Measurements from ENCODE around the gene HSPH1. TPM values are rescaled to one million over a fixed set of nuclear protein-coding genes. Genes with fewer than 3 reads are reported as not detected.
"Not testable (repeated sequence)": the region's sequence is repeated elsewhere in the genome, so short reads cannot be mapped to it uniquely, and the experiment has no call there.

HSPH1 gene
- total RNA-seq, 1 donor from 2014 or later: 59.6 TPM

DNA sequence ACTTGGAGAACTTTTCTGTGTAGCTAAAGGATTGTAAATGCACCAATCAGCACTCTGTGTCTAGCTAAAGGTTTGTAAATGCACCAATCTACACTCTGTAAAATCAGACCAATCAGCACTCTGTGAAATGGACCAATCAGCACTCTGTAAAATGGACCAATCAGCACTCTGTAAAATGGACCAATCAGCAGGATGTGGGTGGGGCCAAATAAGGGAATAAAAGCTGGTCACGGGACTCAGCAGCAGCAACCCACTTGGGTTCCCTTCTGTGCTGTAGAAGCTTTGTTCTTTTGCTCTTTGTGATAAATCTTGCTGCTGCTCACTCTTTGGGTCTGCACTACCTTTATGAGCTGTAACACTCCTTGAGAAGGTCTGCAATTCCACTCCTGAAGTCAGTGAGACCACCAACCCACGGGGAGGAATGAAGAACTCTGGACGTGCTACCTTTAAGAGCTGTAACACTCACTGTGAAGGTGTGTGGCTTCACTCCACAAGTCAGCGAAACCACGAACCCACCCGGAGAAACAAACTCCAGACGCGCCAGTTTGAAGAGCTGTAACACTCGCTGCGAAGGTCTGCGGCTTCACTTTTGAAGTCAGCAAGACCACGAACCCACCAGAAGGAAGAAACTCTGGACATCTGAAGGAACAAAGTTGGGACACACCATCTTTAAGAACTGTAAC lies 16.2 kb upstream of the HSPH1 start:
- DNase-seq (ENCODE audit: low spot score): not testable (repeated sequence)

DNA sequence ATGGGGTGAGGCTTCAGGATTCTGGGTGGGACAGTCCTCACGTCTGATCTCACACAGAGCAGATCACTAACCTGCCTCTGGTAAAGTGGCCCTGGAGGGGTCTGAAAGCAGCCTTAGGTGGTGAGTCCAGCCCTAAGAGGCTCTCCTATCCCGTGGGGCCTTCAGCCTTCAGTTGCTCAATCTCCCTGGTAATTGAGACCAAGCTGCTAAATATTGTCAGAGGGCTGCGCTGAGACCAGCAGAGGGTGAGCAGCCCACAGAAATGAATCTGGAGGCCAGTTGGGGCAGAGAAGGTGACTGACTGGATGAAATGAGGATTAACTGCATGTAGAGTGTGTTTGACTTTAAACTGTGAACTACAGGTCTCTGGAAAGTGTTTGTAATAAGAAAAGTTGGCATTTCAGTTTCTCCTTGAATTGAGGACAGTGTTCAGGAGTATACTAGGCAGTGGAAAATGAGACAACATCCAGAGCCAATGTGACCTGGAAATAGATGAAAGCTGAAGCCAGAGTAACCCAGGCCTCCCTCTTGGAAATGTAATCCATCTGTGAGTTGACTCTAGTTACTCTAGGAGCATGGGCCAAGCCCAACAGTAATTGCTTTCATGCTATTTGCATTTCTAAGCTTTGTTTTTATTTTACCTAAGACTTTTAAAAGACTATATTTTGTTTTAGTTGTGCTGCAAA lies 14.3 kb upstream of the HSPH1 start:
- DNase-seq (ENCODE audit: low spot score): no peak

DNA sequence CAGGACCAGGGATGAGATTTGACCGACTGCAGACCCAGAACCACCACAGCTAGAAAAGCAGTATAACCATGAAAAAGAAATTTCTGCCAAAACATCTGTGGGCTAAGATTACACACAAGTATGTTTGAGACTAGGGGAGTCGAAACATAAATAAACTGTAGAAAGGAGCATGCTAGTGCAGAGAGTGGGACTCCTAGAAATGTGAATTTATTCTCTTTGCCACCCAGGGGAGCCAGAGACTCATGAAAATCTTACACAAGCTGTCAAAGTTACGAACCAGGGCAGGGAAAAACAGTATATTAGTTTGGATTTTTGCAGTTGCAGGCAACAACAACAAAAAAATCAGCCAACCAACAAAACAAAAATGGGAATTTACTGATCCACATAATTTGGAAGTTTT lies 12.3 kb upstream of the HSPH1 start:
- DNase-seq (ENCODE audit: low spot score): no peak

DNA sequence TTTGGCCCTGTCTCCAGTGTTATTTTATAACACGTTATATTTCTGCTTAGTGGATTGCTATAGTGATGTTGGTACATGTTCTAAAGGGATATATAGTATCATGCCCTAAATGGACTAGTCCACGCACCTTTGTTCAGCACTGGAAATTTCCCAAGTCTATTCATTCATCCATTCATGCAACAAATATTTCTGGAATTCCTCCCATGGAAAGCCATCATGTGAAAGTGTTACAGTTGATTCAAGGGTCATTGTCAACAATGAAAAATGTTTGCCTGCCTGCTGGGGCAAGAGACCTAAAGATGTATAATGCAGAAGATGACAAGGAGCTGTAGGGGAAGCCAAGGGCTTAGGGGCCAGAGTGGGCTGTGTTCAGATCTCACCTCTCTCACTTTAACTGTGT lies 10.8 kb upstream of the HSPH1 start:
- no peak for DNase-seq (ENCODE audit: low spot score)

- DNase-seq (ENCODE audit: low spot score): no peak
These were observed 10.3 kb upstream of the HSPH1 start for GRCh38 chr13:31172001-31172400.

DNA sequence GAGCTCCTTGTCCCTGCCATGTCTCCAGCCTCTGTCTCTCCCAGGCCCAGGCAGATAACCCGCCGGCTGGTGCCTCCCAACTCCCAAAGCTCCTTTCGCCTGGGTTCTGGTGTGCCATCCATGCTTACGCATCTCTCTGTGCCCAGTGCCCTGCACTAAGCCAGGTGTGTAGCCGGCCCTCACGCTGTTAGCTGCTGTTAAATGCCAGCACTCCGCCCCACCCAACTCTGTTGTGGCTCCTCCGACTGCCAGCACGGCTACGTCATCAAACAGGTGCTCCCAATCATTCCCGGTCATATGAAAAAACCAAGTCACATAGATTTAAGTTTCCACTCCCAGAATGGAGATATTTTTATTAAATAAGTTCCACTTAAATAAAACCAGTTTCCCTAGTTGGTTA lies 7.0 kb upstream of the HSPH1 start:
- no peak for DNase-seq (ENCODE audit: low spot score)

- no peak for DNase-seq (ENCODE audit: low spot score)
These were observed 6.5 kb upstream of the HSPH1 start for GRCh38 chr13:31168166-31168565.

DNA sequence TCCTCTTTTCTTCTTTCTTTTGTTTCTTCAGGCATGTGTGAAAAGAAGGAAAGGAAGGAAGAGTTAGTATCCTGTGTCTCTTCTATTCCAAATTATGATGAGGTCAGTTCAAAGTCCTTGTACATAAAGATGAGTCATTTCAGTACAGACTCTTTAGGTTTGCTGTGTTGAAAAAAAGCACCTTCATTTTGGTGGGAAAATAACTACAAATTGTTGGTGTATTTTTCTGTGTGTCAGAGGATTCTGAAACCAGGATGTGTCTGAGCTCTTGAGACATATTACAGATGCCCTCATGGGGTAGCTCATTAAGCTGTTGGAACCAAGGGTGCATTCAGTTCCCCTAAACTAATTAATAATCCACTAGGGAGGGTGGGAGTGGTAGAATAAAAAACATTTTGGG lies 5.8 kb upstream of the HSPH1 start:
- no peak for DNase-seq (ENCODE audit: low spot score)

GRCh38 chr13:31166591-31166990 lies 4.9 kb upstream of the HSPH1 start:
- DNase-seq (ENCODE audit: low spot score): no peak

DNA sequence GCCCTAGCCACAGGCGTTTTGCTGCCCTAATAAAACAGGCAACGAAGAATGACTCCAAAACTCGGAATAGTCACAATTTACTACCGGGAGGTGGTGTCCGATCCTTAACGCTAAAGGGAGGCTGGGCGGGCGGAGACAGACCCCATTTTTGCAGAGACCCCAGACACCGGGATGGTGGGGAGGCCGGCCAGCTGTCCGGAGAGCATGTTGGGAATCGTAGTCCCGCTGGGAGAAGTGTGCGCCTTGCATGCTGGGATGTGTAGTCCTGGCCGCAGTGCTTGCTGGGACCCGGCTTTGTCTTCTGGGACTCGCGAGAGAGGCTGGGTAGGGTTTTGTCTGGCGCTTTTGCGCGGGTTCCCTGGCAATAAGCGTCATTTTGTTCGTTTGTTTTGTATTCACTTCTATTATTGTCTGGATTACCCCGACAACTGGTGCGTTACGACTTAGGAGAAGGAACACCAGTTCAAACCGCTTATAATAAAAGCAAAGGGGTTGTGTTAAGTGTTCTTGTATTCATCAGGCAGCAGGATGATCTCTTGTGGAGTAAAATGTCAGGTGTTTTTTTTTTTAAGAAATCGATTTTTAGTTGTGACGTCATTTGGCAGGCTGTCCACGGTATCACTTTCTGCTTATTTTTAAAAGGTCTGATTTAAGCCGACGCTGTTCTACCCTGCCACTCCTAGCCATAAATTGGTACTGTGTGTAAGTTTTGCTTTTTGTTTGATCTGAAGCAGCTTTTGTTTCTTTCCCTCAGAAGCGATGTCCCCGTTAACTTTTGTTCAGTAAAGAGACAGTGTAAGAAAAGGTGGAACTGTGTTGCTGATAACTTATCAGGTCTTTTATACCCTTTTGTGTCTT lies 676 bp upstream of the HSPH1 start:
- peak; percentile 96 for DNase-seq (ENCODE audit: low spot score)

GRCh38 chr13:31160857-31161556 lies 697 bp downstream of the HSPH1 start:
- peak; percentile 94 for DNase-seq (ENCODE audit: low spot score)

DNA sequence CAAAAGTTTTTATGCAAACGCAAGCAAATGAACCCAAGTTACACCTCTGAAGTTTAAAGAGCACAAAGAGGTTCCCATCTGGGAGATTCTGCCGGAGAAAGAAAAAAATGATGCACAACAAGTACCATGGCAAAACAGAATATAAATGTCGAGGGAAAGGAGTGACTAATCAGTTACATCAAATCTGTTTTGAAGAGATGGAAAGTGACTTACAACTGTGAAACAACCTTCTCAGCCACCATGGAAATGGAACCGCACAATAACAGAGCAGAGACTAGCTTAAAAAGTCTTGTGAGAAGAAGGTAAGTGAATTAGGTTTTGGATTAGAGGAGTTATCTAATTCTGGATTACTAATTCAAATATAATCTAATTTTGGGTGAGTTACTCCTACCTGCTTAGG lies 2.4 kb downstream of the HSPH1 start:
- no peak for DNase-seq (ENCODE audit: low spot score)

DNA sequence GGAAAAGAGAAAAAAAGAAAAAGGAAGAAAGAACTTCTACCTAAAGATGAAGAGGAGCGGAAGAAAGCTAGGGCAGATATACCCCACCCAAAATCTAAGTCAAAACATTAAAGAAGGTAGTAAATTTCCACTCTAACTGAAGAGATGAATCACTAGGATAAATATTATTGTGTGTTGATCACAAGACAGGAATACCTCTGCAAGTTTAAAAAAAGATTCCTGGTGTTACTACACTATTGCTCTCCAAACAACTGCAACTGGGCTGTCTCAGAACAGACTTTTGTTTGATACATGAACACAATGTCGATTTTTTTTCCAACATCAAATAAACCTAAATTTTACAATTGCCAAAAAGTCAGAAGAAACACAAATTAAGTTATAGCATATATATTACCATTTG lies 6.8 kb downstream of the HSPH1 start:
- DNase-seq (ENCODE audit: low spot score): no peak

DNA sequence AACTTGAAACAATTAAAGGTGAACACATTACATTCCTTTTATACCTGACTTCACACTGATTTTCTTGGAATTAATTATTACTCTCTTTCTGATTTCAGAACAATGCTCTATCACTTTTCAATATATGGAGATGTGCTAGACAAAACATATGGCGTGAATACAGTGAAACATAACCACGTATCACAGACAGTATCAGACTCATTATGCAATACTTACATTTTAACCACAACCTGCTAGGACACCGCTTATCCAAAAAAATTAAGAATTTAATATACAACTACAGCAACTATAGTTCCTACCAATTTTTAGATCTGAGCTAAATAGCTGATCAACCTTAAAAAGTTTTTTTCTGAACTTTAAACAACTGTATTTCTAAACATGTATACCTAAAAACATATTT lies 9.9 kb downstream of the HSPH1 start:
- no peak for DNase-seq (ENCODE audit: low spot score)

GRCh38 chr13:31150315-31150985 lies 11.3 kb downstream of the HSPH1 start:
- DNase-seq (ENCODE audit: low spot score): no peak

DNA sequence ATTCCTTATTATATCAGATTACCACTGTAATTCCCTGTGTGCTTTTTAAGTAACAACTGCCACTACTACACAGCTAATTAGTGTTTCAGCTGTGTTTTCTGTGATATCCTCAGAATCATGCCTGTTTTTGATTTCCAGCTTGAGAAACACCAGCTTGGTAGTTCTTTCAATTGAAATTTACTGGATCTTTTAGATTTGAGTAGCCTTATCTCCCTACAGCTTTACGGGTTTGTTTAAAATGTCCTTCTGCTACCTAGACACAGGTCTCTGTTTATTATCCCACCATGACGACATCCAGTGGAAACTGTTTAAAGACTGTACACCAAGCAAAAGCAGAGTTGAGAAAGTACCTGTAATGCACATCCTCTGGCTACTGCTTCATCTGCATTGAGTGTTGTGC lies 12.1 kb downstream of the HSPH1 start:
- DNase-seq (ENCODE audit: low spot score): no peak

DNA sequence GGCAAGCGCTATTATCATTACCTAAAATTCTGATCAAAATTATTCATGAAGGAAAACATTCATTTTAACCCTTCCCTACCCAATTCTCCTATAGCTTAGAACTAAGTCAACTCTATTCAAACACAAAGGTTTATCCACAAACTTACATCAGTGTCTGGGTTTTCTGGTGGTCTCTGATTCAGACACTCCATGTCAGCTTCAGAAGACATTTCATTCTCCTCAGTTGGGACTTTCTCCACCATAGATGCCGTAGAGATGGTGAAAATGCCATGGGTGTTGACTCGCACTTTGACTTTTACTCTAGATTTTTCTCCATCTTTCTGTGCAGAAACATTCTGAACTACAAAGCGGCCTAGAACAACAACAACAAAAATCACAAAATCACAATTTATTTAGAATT lies 16.3 kb downstream of the HSPH1 start:
- no peak for DNase-seq (ENCODE audit: low spot score)

GRCh38 chr13:31138515-31138914 lies 23.2 kb downstream of the HSPH1 start:
- no peak for DNase-seq (ENCODE audit: low spot score)

DNA sequence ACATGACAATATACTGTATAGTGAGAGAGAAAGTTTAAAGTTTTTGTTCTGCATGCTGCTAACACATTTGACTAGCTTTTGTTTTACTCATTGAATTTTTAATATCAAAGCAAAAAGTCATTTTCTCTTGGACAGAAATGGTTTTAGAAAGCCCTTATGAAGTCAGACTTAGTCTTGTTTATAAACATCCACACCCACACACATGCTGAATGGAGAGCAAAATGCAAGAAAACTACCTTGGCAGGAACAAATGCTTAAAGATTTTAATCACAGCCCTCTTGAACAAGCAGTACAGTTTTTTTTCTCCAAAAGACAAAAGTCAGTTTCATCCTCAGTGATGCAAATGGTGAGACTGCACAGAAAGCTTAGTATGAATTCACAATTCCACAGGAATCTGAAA lies 25.0 kb downstream of the HSPH1 start:
- DNase-seq (ENCODE audit: low spot score): no peak

GRCh38 chr13:31134039-31134711 lies 27.5 kb downstream of the HSPH1 start:
- no peak for DNase-seq (ENCODE audit: low spot score)

All from mesenteric fat pad (tissue), 1 donor.